Fibroblast of peridontal ligament (primary cell): Measurements from ENCODE around the gene LTBP1.
"Not testable (repeated sequence)": the region's sequence is repeated elsewhere in the genome, so short reads cannot be mapped to it uniquely, and the experiment has no call there.

Source experiments
- DNase-seq: peaks from one replicate; pipeline ENCODE4 v3.0.0-alpha.2; 2010; ENCODE audit errors: extremely low read depth

LTBP1 gene

DNA sequence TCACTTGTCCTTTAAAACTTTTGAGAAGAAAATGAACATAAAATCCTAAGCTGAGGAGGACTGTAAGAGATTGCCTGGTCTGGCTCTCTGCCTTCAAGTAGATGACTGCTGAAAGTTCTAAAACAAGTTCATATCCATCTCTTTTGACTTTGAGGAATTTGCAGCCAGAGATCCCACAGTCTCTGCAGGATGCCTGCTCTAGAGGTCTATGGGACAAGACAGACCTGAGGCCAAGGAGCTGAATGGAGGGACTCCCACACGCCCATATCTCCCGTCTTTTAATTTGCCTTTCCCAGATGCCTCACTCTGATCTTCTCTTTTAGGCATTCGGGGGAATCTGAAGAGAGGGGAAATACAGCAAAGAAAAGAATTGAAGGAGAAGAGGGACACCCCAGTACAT, 273.8 kb downstream of the LTBP1 start:
- DNase-seq, result no peak

DNA sequence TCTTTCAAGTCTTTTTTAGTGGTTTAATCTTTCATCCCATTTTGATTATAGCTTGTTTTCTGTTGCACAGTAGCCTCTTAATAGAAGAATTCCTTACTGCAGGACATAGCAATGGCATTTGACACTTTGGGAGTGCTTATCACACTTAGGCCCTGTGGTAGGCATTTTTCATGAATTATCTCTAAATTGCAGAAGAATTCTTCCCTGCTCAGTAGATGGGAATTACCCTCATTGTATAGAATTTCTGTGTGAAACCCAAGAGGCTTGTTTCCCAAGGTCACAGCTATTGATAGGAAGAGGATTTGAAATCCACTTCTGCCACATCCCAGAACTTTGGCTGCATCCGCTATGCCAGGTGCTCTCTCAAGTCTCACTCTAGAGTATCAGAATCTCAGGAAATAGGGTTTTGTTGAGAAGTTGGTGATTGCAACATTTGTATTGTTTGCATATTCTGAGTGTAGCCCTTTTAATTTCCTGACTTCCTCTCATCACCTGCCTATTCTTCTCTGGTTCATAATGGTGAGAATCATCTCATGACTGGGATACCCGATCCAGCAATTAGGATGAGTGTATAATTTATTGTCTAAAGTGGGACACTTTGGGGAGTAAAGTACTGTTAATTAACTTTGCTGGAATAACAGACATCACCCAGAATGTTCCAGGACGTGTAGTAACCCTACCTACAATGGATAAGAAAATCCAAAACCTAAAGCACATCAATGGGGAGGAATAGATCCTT, 274.5 kb downstream of the LTBP1 start:
- no peak for DNase-seq

DNA sequence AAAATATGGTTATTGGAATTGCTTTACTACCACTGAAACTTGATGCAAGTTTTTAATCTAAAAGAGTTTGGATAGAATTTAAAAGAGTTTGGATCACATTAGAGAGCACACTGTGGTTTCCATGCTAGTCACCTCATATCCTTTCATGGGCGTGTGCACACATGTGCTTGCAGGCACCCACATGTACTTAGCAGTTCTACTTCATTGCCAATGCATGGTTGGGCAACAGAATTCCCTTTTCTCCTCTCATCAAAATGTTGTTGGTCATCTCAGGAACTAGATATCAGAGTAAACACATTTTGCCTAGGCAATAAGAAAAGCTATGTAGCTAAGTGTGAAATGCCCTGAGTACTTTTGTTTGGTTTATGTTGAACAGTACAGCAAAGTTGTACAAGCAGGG, 275.6 kb downstream of the LTBP1 start:
- DNase-seq, result no peak

GRCh38 chr2:33223856-33224255, 277.1 kb downstream of the LTBP1 start:
- no peak for DNase-seq

DNA sequence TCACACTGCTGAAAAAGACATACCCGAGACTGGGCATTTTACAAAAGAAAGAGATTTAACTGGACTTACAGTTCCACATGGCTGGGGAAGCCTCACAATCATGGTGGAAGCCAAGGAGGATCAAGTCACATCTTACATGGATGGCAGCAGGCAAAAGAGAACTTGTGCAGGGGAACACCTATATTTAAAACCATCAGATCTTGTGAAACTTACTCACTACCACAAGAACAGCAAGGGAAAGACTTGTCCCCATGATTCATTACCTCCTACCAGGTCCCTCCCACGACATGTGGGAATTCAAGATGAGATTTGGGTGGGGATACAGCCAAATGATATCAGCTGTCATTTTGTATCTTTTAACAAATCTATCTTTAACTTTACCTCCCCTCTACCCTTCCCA, 278.6 kb downstream of the LTBP1 start:
- DNase-seq, result no peak

- no peak for DNase-seq
Measured at GRCh38 chr2:33226546-33226945, 279.8 kb downstream of the LTBP1 start.

GRCh38 chr2:33229646-33230045, 282.9 kb downstream of the LTBP1 start:
- DNase-seq, result peak; percentile 75

DNA sequence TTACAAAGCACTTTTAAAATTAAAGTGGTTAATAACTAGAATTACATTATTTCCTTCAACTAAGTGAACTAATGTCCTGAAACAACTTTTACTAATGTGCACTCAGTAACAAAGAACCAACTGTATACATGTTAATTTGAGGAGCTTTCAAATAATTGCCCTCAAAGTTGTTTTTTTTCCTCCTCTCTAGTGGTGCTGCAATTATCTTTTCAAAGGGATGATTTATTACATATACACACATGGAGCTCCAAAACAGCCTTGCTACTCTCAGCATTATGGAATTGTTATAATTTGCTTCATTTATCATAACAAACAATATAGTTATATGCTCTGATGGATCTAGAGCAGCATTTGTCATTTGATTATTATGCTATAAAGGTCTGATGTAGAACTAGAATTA, 283.4 kb downstream of the LTBP1 start:
- DNase-seq, result no peak

DNA sequence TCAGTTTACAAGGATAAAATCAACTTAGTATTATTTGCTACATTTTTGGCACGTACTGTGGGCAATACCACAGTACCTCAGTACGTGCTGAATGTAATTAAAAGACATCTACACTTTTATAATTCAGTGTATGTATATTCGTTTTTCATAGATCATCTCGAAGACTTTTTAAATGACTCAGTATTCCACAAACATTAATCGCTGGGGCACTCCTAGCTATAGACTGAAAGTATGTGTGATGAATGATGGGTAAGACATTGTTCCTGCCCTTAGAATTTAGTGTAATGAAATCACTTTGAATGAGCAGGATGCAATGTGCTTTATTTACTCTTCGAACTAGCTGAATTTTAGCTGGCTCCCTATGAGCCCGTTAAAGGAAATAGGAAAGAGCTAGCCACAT, 284.1 kb downstream of the LTBP1 start:
- DNase-seq, result no peak

GRCh38 chr2:33235559-33235958, 288.8 kb downstream of the LTBP1 start:
- not testable (repeated sequence) for DNase-seq

DNA sequence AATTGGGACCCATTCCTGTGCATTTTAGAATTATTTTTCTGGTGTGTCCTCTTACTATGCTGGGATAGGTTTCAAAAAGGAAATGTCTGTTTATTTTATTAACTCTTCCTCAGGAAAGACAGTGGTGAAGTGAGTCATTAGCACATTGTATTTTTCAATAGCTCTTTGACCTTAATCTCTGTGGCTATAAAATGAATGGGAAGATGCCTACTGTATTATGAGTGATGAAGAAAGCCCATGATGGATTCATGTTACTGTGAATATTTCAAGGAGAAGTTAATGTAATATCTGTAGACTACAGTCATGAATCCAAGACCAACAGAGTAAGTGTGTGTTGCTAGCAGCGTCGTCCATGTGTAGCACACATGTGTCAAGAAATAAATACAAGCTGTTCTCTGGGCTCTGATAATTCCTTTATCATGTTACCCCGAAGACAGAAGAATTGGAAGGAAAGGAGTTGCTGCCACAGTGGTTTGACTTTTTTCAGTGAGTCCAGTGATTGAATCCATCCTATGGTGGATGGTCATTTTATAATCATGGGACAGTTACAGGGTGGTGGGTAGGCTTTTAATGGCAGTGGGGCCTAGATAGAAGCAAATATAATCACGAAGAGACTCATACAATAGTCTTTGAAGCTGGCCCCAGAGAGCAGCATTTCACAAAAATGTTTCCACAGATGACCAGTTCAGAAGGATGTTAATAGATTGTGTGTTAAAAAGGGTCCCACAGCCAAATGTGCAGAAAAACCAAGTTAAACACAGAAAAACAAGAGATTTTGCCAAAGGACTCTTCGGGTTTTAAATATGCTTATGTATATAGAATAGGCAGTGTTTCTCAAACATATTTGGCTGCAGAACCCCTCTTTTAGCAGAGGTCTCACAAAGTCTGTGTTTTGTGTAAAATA, 290.0 kb downstream of the LTBP1 start:
- DNase-seq, result peak; percentile 63

- no peak for DNase-seq
Measured at GRCh38 chr2:33238111-33238510, 291.4 kb downstream of the LTBP1 start.

DNA sequence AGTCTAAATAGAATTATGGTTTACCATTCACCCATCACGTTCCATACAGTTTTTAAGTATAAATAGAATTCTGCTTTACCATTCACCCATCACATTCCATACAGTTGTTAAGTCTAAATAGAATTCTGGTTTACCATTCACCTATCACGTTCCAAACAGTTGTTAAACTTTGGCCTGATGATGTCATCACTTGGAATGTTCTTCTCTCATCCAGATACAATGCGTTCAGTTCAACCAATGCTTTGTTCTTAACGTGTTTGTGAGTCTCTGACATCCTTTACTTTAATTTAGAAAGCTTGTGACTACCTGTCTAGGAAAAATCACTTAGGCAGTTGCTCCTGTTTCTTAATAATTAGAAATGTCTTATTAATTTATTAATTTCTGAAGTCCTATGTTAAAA, 293.4 kb downstream of the LTBP1 start:
- peak; percentile 48 for DNase-seq

DNA sequence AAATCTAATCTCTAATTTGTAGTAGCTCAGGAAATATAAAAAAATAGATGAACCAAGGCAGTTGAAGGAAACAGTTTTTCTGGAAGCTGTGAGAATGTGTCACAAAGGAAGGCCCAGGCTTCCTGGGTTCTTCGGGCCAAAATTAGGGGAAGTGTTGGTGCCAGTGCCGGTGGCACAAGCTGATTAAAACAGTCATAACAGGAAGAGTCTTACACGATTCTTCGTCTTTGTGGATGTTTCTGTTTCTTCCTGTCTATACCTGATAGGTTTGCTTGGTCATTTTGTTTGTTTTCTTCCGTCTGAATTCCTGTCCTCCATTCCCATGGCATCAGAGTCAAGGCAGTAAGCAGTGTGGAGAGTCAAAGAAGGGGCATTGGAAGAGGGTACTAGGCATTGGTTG, 294.3 kb downstream of the LTBP1 start:
- no peak for DNase-seq

GRCh38 chr2:33241581-33241980, 294.8 kb downstream of the LTBP1 start:
- peak; percentile 98 for DNase-seq

DNA sequence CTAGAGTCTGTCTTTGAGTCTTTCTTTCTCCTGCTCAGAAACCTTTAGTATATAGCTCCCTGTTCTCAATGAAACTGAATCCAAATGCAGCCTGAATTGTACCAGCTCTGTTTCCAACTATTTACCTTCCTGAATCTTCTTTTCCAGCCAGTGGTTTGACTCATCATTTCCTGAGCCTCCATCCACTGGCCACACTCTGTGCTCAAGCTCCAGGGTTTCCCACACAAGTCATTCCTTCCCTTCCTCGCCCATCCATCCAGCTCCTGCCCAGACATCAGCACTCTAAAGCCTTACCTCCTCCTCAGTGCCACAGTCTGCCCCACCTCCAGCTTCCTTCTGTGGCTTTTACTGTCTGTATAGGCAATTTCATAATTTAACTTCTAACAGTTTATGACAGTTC, 296.1 kb downstream of the LTBP1 start:
- DNase-seq, result peak; percentile 57

DNA sequence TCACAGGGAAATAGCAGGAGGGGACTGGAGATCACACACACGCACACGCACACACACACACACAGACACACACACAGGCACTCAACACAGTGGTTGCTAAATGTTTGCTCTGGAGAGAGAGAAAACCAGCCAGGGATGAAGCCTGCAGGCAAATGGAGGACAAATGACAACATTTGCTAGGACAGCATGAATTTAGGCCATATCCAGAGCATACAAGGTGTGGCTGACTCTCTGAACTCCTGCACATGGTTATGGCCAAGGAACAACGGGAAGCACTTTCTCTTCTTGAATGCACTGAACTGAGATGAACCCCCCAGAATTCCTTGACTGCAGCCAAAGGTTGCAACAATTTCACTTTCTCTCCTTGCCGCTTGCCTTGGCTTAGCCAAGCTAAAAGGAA, 299.7 kb downstream of the LTBP1 start:
- DNase-seq, result no peak

DNA sequence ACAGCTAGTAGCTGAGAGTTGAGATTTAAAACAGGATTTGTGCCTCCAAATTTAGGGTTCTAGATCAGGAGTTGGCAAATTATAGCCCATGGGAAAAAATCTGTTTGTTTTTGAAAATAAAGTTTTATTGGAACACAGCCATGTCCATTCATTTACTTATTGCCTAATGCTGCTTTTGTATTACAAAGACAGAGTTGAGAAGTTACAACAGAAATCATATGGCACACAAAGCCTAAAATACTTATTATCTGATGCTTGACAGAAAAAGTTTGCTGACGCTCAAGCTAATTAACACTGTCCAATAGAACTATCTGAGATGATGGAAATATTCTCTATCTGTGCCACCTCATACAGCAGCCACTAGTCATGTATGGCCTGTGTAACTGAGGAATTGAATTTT, 300.6 kb downstream of the LTBP1 start:
- DNase-seq, result peak; percentile 23

GRCh38 chr2:33250417-33251029, 303.8 kb downstream of the LTBP1 start:
- DNase-seq, result no peak

GRCh38 chr2:33256162-33256755, 309.5 kb downstream of the LTBP1 start:
- DNase-seq, result no peak

DNA sequence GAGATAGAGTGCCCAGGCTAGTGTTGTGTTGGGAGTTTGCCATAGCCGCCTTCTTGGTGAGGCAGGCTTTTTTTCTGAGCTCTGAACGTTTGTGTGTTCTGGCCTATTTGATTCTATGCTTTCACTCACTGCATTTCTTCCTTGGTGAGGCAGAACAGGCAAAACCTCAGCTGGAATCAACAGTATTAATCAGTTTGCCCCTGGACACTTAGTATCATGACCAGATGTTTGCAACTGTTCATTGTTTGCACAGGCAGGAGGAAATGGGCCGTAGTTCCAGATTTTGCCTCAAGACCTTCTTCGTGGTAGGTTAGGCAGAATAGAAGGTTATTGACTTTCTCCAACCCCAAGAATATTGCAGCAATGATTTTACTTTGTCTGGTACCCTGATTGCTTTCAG, 311.6 kb downstream of the LTBP1 start:
- no peak for DNase-seq

DNA sequence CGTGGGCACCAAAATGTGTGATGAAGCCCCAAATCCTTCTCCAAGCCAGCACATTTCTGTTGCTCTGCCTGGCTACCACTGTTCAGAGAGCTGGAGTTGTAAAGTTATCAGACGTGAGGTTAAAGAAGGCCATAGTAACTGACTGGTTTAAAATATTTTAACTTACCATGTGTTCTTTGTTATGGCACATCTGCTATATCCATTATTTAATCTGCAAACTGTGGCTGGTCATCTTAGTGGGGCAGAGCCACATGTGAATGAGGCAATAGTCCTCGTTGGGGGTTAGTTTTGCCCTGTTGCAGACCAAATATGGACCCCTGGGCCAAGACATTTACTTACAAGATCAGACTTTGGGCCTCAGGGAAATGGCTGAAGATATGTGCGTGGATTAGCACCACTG, 315.3 kb downstream of the LTBP1 start:
- no peak for DNase-seq
